Measurements from ENCODE around the gene LMBR1. TPM values are rescaled to one million over a fixed set of nuclear protein-coding genes. Genes with fewer than 3 reads are reported as not detected.
"Not testable (repeated sequence)": the region's sequence is repeated elsewhere in the genome, so short reads cannot be mapped to it uniquely, and the experiment has no call there.

LMBR1 gene
- total and polyA plus RNA-seq, 12 donors = 16.9 to 341 (median 117) TPM

DNA sequence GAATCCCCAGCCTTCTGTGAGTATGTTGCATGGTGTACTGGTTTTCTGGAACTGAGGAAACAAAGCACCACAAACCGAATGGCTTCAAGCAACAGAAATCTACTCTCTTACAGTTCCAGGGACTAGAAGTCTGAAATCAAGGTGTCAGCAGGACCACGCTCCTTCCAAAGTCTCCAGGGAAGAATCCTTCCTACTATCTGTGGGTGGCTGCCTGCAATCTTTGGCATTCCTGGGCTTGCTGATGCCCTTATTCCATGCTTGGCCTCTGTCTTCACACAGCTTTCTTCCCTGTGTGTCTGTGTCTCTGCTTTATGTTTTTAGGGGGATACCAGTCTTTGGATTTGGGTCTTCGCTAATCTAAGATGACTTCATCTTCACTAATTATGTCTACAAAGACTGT lies 81.3 kb downstream of the LMBR1 start:
- H3K27ac ChIP-seq = no peak overlapping the region
- no peak overlapping the region for H3K4me3 ChIP-seq
- H3K27me3 ChIP-seq = no peaks in the 10 kb centered on the region
- no peak for TF ChIP-seq CTCF (IDR thresholded peaks at IDR 0.05)
- no peak for TF ChIP-seq POLR2A (IDR thresholded peaks at IDR 0.05)
- H3K4me1 ChIP-seq (replicated peaks in 1 of 2) = no peaks in the 10 kb centered on the region
- no peaks in the 10 kb centered on the region for H3K9me3 ChIP-seq (replicated peaks in 1 of 3)
- DNase-seq = no peak
- 94 to 99% (median 96%) methylated on average over 3 of the region's 3 CpGs for WGBS, 4 donors
- intact Hi-C loops (cut with DNase I) = loop anchor here in 1 of 2 donors (10.0 kb wide), 1 partner anchor 147 kb away; no protein-coding TSS in a partner anchor
- no peaks in the 10 kb centered on the region for H3K36me3 ChIP-seq (replicated peaks in 1 of 2)

GRCh38 chr7:156803656-156804055 lies 89.3 kb downstream of the LMBR1 start:
- H3K27ac ChIP-seq; H3K4me1 ChIP-seq (replicated peaks in 1 of 2); intact Hi-C loops (cut with DNase I); DNase-seq; H3K4me3 ChIP-seq; H3K9me3 ChIP-seq (replicated peaks in 1 of 3); H3K27me3 ChIP-seq; H3K36me3 ChIP-seq (replicated peaks in 1 of 2): not testable (repeated sequence)
- WGBS, 4 donors = 88 to 95% (median 92%) methylated on average over 4 of the region's 4 CpGs

DNA sequence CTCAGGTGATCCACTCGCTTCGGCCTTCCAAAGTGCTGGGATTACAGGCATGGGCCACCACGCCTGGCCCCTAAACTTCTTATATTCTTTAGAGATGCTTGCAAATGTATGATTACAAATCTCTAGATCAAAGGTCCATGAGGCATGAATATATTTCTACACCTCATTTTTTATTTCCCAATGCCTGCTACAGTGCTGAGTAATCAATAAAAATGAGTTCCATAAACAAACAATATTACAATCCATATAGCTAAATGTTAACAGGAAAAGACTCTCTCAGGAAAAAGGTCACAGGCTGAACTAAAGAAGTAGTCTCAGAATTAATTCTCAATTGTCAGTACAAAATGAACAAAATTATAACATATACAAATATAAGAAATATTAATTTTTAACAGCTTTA lies 90.8 kb downstream of the LMBR1 start:
- no peaks in the 10 kb centered on the region for H3K9me3 ChIP-seq (replicated peaks in 1 of 3)
- no peak overlapping the region for H3K4me3 ChIP-seq
- H3K36me3 ChIP-seq (replicated peaks in 1 of 2) = no peaks in the 10 kb centered on the region
- H3K27me3 ChIP-seq = no peaks in the 10 kb centered on the region
- WGBS, 4 donors = 96 to 100% (median 98%) methylated on average over 3 of the region's 3 CpGs
- H3K4me1 ChIP-seq (replicated peaks in 1 of 2) = no peaks in the 10 kb centered on the region
- intact Hi-C loops (cut with DNase I) = no loop called here
- H3K27ac ChIP-seq = no peak overlapping the region
- DNase-seq = no peak
- TF ChIP-seq CTCF (IDR thresholded peaks at IDR 0.05) (no peak), POLR2A (IDR thresholded peaks at IDR 0.05) (no peak)

- whole genome bisulfite sequencing, 4 donors = 93 to 97% (median 95%) methylated on average over 4 of the region's 4 CpGs
- H3K27ac ChIP-seq = no peak overlapping the region
- H3K9me3 ChIP-seq (replicated peaks in 1 of 3) = no peaks in the 10 kb centered on the region
- H3K36me3 ChIP-seq (replicated peaks in 1 of 2) = peaks cover 0 to 5% of the 10 kb centered on the region in 2 donors
- no peaks in the 10 kb centered on the region for H3K27me3 ChIP-seq
- H3K4me3 ChIP-seq = no peak overlapping the region
- H3K4me1 ChIP-seq (replicated peaks in 1 of 2) = peaks cover 0 to 16% of the 10 kb centered on the region in 2 donors
- DNase-seq = no peak
- intact Hi-C loops (cut with DNase I) = no loop called here
- TF ChIP-seq CTCF (IDR thresholded peaks at IDR 0.05) (no peak), POLR2A (IDR thresholded peaks at IDR 0.05) (no peak)
These were observed 97.6 kb downstream of the LMBR1 start for GRCh38 chr7:156795415-156795814.

- TF ChIP-seq POLR2A (IDR thresholded peaks at IDR 0.05) = no peak
- TF ChIP-seq CTCF (IDR thresholded peaks at IDR 0.05) = no peak
- peaks cover 0 to 5% of the 10 kb centered on the region in 2 donors for H3K36me3 ChIP-seq (replicated peaks in 1 of 2)
- WGBS, 4 donors = 91 to 97% (median 96%) methylated on average over 2 of the region's 2 CpGs
- H3K9me3 ChIP-seq (replicated peaks in 1 of 3) = no peaks in the 10 kb centered on the region
- H3K27ac ChIP-seq = no peak overlapping the region
- H3K4me1 ChIP-seq (replicated peaks in 1 of 2) = peaks cover 0 to 16% of the 10 kb centered on the region in 2 donors
- H3K4me3 ChIP-seq = no peak overlapping the region
- intact Hi-C loops (cut with DNase I) = no loop called here
- DNase-seq = no peak
- H3K27me3 ChIP-seq = no peaks in the 10 kb centered on the region
These were observed 99.6 kb downstream of the LMBR1 start for GRCh38 chr7:156793334-156793733.
